Activated T-helper 9 cell treated with anti-CD3 and anti-CD28 coated beads, Interleukin-2, amount 50 U/mL, for 16 hours (primary cell): Measurements from ENCODE around the gene NUDCD3.
"Not testable (repeated sequence)": the region's sequence is repeated elsewhere in the genome, so short reads cannot be mapped to it uniquely, and the experiment has no call there.

ENCODE experiments used
- DNase-seq: peaks from one replicate; pipeline ENCODE4 v3.0.0-alpha.2; 2020; ENCODE audit warnings: low read depth

The NUDCD3 gene

GRCh38 chr7:44447874-44448425 is 42.5 kb downstream of the NUDCD3 start:
- DNase-seq, result no peak

GRCh38 chr7:44445986-44446671 is 44.3 kb downstream of the NUDCD3 start:
- DNase-seq, result no peak

- no peak for DNase-seq
Observed at GRCh38 chr7:44441079-44441478, 49.4 kb downstream of the NUDCD3 start.

GRCh38 chr7:44440577-44441078 is 49.8 kb downstream of the NUDCD3 start:
- no peak for DNase-seq

GRCh38 chr7:44439926-44440325 is 50.5 kb downstream of the NUDCD3 start:
- no peak for DNase-seq

- DNase-seq, result no peak
Observed at GRCh38 chr7:44438816-44439215, 51.6 kb downstream of the NUDCD3 start.

GRCh38 chr7:44434201-44434600 is 56.3 kb downstream of the NUDCD3 start:
- DNase-seq, result no peak

- no peak for DNase-seq
Observed at GRCh38 chr7:44433255-44434022, 57.0 kb downstream of the NUDCD3 start.

GRCh38 chr7:44432381-44432977 is 58.0 kb downstream of the NUDCD3 start:
- DNase-seq, result no peak

GRCh38 chr7:44431091-44431608 is 59.3 kb downstream of the NUDCD3 start:
- DNase-seq, result no peak

GRCh38 chr7:44430054-44430453 is 60.4 kb downstream of the NUDCD3 start:
- no peak for DNase-seq

- DNase-seq, result not testable (repeated sequence)
Observed at GRCh38 chr7:44424762-44425161, 65.7 kb downstream of the NUDCD3 start.

GRCh38 chr7:44416941-44417340 is 73.5 kb downstream of the NUDCD3 start:
- no peak for DNase-seq

- no peak for DNase-seq
Observed at GRCh38 chr7:44415510-44415909, 74.9 kb downstream of the NUDCD3 start.

GRCh38 chr7:44415047-44415446 is 75.4 kb downstream of the NUDCD3 start:
- no peak for DNase-seq

- no peak for DNase-seq
Observed at GRCh38 chr7:44411306-44411705, 79.2 kb downstream of the NUDCD3 start.

GRCh38 chr7:44408596-44408995 is 81.9 kb downstream of the NUDCD3 start:
- DNase-seq, result no peak

- DNase-seq, result no peak
Observed at GRCh38 chr7:44403775-44404174, 86.7 kb downstream of the NUDCD3 start.

- no peak for DNase-seq
Observed at GRCh38 chr7:44403176-44403759, 87.2 kb downstream of the NUDCD3 start.

GRCh38 chr7:44402401-44403060 is 87.9 kb downstream of the NUDCD3 start:
- no peak for DNase-seq

GRCh38 chr7:44401692-44402091 is 88.8 kb downstream of the NUDCD3 start:
- DNase-seq, result no peak
